ENCODE data around the gene HLA-DPB1. TPM values are rescaled to one million over a fixed set of nuclear protein-coding genes. Genes with fewer than 3 reads are reported as not detected.
"Not testable (repeated sequence)": the region's sequence is repeated elsewhere in the genome, so short reads cannot be mapped to it uniquely, and the experiment has no call there.

HLA-DPB1 gene
- total and polyA plus RNA-seq, 8 donors, result 15.2 to 326 (median 26.8) TPM

DNA sequence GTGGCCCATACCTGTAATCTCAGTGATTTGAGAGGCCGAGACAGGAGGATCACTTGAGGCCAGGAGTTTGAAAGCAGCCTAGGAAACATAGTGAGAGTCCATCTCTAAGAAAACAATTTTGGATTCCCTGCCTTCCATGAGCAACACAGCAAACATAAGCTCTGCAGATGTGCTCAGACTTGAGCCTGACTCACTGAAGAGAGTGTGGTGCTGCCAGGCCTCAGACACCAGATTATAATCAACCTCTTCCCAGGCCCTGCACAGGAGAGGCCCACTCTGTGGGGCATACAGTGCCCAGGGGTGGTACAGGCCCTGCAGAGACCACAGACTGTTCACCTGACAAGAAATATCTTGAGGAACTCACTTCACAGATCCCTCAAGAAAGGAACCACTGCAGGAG lies 19.9 kb downstream of the HLA-DPB1 start:
- H3K27me3 ChIP-seq, result peaks cover 0 to 9% of the 10 kb centered on the region in 2 donors
- DNase-seq, result no peak
- TF ChIP-seq, protein P1, sequence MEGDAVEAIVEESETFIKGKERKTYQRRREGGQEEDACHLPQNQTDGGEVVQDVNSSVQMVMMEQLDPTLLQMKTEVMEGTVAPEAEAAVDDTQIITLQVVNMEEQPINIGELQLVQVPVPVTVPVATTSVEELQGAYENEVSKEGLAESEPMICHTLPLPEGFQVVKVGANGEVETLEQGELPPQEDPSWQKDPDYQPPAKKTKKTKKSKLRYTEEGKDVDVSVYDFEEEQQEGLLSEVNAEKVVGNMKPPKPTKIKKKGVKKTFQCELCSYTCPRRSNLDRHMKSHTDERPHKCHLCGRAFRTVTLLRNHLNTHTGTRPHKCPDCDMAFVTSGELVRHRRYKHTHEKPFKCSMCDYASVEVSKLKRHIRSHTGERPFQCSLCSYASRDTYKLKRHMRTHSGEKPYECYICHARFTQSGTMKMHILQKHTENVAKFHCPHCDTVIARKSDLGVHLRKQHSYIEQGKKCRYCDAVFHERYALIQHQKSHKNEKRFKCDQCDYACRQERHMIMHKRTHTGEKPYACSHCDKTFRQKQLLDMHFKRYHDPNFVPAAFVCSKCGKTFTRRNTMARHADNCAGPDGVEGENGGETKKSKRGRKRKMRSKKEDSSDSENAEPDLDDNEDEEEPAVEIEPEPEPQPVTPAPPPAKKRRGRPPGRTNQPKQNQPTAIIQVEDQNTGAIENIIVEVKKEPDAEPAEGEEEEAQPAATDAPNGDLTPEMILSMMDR (IDR thresholded peaks at IDR 0.05), result no peak
- H3K36me3 ChIP-seq, result no peaks in the 10 kb centered on the region
- no peak for ATAC-seq
- H3K4me3 ChIP-seq, result no peak overlapping the region
- peaks cover 0 to 17% of the 10 kb centered on the region in 2 donors for H3K9me3 ChIP-seq
- no peaks in the 10 kb centered on the region for H3K4me1 ChIP-seq
- intact Hi-C loops (cut with DNase I), result no loop called here
- no peak overlapping the region for H3K27ac ChIP-seq

DNA sequence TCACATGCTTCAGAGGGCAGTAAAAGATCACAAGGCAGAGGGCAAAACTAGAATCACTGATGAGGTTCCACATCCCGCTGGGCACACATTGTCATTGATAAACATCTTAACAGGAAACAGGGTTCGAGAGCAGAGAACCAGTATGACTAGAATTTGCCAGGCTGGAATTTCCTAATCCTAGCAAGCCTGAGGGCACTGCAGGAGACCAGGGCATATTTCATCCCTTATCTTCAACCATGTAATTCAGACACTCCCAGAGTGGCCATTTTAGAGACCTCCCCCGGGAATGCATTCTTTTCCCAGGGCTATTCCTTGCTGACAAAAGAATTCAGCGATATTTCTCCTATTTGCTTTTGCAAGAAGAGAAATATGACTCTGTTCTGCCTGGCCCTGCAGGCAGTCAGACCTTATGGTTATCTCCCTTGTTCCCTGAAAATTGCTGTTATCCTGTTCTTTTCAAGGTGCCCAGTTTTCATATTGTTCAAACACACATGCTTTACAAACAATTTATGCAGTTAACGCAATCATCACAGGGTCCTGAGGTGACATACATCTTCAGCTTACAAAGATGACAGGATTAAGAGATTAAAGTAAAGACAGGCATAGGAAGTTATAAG lies 25.4 kb downstream of the HLA-DPB1 start:
- intact Hi-C loops (cut with DNase I); H3K27ac ChIP-seq; ATAC-seq; H3K36me3 ChIP-seq; DNase-seq; H3K4me1 ChIP-seq; H3K27me3 ChIP-seq; H3K4me3 ChIP-seq: not testable (repeated sequence)
- peaks cover 0 to 32% of the 10 kb centered on the region in 2 donors for H3K9me3 ChIP-seq

DNA sequence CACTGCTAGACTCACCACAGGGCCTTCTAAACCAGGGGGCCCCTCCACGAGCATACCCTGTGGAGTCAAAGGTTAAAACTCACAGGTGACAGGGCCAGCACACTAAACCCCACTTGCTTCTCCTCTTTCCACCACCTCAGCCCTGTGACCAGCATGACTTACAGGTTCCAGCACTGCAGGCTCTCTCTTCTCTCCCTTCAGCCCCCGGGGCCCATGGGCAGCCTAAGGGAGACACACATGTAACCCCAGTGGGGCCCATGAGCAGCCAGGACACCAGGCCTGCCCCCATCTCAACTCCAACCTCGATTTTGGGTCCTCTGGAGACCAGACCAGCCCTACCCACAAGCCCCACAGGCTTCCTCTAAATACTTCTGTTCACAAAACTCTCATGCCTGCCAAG lies 28.0 kb downstream of the HLA-DPB1 start:
- Histone ChIP-seq H3K27me3 (peaks cover 0 to 4% of the 10 kb centered on the region in 2 donors), H3K9me3 (peaks cover 0 to 30% of the 10 kb centered on the region in 2 donors), H3K4me3 (no peak overlapping the region), H3K4me1 (no peaks in the 10 kb centered on the region), H3K36me3 (no peaks in the 10 kb centered on the region), H3K27ac (no peak overlapping the region)
- DNase-seq (no peak), ATAC-seq (no peak)
- intact Hi-C loops (cut with DNase I), result no loop called here
- TF ChIP-seq, protein P1 (IDR thresholded peaks at IDR 0.05), result no peak

DNA sequence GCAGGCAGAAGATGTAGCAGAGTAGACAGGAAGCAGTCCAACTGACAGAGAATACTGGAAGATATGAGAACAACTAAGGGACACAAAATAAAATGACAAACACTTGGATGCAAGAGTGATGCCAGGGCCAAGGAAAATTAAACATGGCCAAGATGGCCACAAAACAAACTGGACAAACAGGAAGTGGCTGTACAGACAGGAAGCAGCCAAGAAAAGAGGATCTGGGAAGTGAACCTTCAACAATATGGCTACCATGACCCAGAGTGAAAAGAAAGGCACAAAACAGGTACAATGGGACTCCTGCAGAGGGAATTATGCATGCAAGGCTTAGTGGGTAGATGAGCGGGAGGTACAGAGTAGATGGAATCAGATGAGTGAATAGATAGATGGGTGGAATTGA lies 29.1 kb downstream of the HLA-DPB1 start:
- peaks cover 0 to 5% of the 10 kb centered on the region in 2 donors for H3K27me3 ChIP-seq
- intact Hi-C loops (cut with DNase I), result no loop called here
- H3K9me3 ChIP-seq, result peaks cover 0 to 23% of the 10 kb centered on the region in 2 donors
- no peak overlapping the region for H3K4me3 ChIP-seq
- ATAC-seq (no peak), DNase-seq (no peak)
- no peak overlapping the region for H3K27ac ChIP-seq
- no peaks in the 10 kb centered on the region for H3K36me3 ChIP-seq
- no peaks in the 10 kb centered on the region for H3K4me1 ChIP-seq
- TF ChIP-seq, protein P1 (IDR thresholded peaks at IDR 0.05), result no peak

DNA sequence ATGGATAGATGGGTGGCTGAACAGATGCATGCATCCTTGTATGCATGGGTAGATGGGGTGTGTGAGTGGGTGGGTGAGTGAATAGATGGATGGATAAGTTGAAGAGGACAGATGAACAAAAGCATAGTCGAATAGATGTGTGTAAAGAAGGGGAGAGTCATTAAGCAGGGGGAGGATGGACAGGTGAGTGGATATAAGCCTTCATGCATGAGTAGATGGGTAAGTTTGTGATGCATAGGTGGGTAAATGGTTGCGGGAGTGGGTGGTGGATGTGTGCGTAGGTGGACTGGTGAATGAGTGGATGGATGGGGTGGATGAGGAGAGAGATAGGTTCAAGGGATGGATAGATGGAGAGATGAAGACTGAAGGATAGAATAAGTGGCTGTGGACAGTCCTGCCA lies 29.6 kb downstream of the HLA-DPB1 start:
- Histone ChIP-seq H3K9me3 (peaks cover 0 to 18% of the 10 kb centered on the region in 2 donors), H3K36me3 (no peaks in the 10 kb centered on the region), H3K27ac (no peak overlapping the region), H3K27me3 (peaks cover 0 to 9% of the 10 kb centered on the region in 2 donors), H3K4me3 (no peak overlapping the region), H3K4me1 (no peaks in the 10 kb centered on the region)
- TF ChIP-seq, protein P1 (IDR thresholded peaks at IDR 0.05), result no peak
- ATAC-seq, result no peak
- intact Hi-C loops (cut with DNase I), result no loop called here
- DNase-seq, result no peak

Data from left lung (tissue), 10 donors.